ENCODE data around the gene SELENOV.

The SELENOV gene

GRCh38 chr19:39544226-39544903, 29.4 kb downstream of the SELENOV start (continued):
- TF ChIP-seq PRDM6 (tag by site-specific recombination; IDR thresholded peaks at IDR 0.05) (no peak), PRDM2 (tag by site-specific recombination; IDR thresholded peaks at IDR 0.05; ENCODE audit: borderline replicate concordance) (no peak), ZNF660 (tag by site-specific recombination; IDR thresholded peaks at IDR 0.05) (peak; percentile 60; the same call in 1 of the 2 replicates), ZNF473 (tag by site-specific recombination; IDR thresholded peaks at IDR 0.05) (no peak), ZBTB10 (tag by site-specific recombination; IDR thresholded peaks at IDR 0.05) (no peak), PRDM4 (tag by site-specific recombination; IDR thresholded peaks at IDR 0.05) (no peak), ZNF292 (tag by site-specific recombination; IDR thresholded peaks at IDR 0.05; ENCODE audit: borderline replicate concordance, low read depth) (no peak), ZBTB49 (tag by site-specific recombination; IDR thresholded peaks at IDR 0.05; ENCODE audit: low read depth) (no peak), ZNF112 (tag by site-specific recombination; IDR thresholded peaks at IDR 0.05) (no peak), ZNF449 (tag by site-specific recombination; IDR thresholded peaks at IDR 0.05) (no peak)
